ENCODE data around the gene PTGER3.

PTGER3 gene

DNA sequence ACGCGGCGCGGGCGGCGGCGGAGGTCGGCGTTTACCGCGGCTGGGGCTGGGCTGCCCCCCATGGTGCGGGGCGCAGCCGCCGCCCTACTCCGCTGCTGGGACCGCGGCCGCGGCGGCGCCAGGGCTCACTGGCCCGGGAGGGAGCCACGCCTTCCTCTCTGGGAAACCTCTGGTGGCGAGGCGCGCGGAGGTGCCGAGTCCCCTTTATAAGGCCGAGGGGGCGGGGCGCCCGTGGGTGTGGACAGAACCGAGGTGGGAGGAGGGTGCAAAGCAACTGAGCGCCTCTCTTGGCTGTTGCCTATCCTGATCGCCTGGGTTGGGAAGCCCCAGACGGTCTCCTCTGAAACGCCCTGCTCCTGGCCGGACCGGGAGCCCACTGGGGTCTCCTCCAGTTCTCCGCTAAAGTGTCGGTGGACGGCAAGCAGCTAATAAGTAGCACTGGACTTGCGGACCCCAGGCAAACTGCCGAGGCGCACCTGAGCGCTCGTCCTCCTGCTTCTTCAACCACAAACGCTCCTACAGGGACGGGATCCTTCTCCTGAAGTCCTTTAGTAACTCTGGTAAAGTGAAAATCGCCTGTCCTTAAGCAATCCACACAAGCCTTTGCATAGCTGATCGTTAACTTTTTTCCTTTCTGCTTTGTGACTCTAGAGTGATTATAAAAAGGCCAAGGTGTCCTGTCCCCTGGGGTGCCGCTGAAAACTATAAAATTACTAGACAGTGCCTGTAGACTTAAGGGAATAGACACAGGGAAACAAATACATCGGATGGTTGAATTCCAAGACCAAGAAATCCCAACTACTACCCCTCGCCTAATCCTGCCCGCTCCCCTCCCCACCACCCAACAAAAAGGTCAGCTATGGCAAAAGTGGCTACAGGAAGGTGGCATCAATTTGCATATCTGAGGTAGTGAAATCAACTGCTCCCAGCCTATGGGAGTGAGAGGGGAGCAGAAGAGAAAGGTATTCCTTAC, at the start of gene PTGER3:
TSS of gene PTGER3 (minus strand) at position 182 of the 973 bp plus-strand sequence. CDS start 239 bp downstream, outside the sequence.
- peak within 1 kb of the TSS; percentile 5 for H3K4me3 ChIP-seq (ENCODE audit: low read depth, low read length)
- TF ChIP-seq, protein P1, sequence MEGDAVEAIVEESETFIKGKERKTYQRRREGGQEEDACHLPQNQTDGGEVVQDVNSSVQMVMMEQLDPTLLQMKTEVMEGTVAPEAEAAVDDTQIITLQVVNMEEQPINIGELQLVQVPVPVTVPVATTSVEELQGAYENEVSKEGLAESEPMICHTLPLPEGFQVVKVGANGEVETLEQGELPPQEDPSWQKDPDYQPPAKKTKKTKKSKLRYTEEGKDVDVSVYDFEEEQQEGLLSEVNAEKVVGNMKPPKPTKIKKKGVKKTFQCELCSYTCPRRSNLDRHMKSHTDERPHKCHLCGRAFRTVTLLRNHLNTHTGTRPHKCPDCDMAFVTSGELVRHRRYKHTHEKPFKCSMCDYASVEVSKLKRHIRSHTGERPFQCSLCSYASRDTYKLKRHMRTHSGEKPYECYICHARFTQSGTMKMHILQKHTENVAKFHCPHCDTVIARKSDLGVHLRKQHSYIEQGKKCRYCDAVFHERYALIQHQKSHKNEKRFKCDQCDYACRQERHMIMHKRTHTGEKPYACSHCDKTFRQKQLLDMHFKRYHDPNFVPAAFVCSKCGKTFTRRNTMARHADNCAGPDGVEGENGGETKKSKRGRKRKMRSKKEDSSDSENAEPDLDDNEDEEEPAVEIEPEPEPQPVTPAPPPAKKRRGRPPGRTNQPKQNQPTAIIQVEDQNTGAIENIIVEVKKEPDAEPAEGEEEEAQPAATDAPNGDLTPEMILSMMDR (IDR thresholded peaks at IDR 0.05; ENCODE audit: borderline replicate concordance, insufficient read depth, low read depth, low read length), result no peak

DNA sequence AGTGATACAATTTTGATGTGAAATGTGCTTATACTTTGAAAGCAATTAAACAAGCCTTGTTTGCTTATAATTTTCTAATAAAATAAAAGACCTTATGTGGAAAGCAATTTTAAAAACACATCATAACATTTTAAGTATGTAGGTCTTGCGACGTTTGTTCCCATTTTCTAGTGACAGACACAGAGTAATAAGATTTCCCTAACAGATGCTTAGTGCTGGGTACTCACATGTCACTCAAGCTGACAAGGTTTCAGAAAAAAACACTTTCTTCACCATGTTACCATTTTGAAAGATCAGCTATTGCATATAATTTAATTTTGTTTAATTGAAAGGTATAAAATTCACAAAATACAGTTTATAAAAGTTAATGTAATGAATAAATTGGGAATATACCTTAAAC, 47.3 kb upstream of the PTGER3 start:
- no peak overlapping the region for H3K4me3 ChIP-seq (ENCODE audit: low read depth, low read length)
- TF ChIP-seq, protein P1 (IDR thresholded peaks at IDR 0.05; ENCODE audit: borderline replicate concordance, insufficient read depth, low read depth, low read length), result no peak

DNA sequence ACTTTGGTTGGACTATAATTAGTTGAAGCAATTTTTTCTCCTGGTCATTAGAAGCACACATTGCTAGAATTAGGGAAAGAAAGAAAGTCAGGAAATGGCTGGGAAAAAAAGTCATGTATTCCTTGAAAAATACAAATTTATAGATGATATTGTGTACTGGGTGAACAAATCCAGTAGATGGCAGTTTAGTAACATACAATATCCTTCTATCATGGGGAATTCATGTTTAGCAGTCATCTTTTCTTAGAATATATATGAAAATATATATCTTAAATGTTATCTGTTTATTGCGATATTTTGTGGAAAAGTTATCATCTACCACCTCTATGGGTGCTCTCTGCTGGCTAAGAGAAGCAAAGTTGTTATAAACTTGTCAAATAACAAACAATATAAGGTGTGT, 46.3 kb upstream of the PTGER3 start:
- no peak overlapping the region for H3K4me3 ChIP-seq (ENCODE audit: low read depth, low read length)
- TF ChIP-seq, protein P1 (IDR thresholded peaks at IDR 0.05; ENCODE audit: borderline replicate concordance, insufficient read depth, low read depth, low read length), result no peak

DNA sequence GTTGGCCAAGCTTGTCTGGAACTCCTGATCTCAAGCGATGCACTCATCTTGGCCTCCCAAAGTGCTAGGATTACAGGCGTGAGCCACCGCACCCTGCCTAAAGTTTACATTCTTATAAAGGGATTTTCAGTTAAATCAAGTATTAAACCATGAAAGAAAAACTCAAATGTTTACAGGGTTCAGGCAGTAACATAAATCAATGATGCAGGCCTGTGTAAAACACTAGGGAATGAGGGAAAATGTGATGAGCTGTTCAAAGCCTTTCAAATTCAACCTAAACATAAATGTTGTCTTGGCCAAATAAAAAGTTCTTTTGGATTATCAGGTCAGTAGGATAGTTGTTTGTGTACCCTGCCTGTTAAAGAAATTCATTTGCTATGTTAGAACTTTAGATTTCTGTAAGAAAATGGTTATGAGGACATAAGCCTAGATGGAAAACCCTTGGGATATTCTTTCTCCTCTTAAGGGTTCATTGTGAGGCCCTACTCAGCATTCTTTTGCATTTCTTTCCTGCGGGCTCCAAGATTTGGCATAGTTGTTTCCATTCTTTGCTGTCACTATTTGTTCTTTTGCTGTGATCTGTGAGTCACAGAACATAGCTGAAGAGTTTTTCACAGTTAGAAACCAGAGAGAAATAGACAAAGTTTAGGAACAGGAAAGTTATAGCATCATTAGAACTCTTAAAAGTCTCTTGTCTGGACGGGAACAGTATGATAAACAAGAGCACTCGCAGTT, 42.1 kb upstream of the PTGER3 start:
- TF ChIP-seq, protein P1 (IDR thresholded peaks at IDR 0.05; ENCODE audit: borderline replicate concordance, insufficient read depth, low read depth, low read length), result no peak
- H3K4me3 ChIP-seq (ENCODE audit: low read depth, low read length), result no peak overlapping the region

DNA sequence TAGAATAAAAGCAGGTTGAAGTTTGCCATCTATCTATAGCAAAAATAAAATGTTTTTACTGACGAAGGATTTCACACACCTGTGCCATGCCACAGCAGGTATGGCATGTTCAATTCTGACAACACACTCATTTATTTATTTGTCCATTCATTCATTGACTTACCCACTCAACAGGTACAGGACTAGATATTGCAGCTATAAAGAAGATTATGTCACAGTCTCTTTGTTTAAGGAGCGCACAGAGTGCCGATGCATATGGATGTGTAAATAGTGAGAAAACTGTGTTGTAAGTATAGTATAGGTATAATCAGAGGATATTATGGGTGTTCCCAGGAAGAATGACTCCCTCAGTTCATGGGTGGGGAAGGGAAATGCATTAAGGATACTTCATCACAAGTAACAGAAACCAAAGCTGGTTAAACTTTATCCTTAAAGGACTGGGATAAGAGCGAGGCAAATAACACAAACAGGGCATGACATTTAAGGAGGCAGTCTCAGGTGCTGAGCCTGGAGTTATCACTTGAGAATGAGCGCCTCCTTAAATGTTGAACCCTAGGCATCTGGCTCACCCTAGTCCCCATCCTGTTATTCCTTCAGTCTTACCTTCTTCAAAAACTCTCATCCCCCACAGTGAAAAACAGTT, 41.1 kb upstream of the PTGER3 start:
- TF ChIP-seq, protein P1 (IDR thresholded peaks at IDR 0.05; ENCODE audit: borderline replicate concordance, insufficient read depth, low read depth, low read length), result no peak
- no peak overlapping the region for H3K4me3 ChIP-seq (ENCODE audit: low read depth, low read length)

DNA sequence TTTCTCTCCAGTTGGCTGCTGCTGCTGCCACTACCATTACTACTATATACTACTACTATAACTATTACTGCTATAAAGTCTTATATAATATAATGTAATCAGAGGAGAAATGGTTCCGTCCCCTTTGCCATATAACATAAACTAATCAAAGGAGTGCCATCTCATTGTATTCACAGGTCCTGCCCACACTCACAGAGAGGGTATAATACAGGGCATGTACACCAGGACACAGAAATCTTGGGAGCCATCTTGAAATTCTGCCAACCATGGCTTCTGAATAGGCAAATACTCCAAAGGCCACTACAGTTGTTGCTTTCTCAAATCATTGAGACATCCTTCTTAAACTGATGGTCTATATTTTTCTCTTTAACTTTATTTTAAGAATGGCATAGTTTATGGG, 40.1 kb upstream of the PTGER3 start:
- H3K4me3 ChIP-seq (ENCODE audit: low read depth, low read length), result no peak overlapping the region
- TF ChIP-seq, protein P1 (IDR thresholded peaks at IDR 0.05; ENCODE audit: borderline replicate concordance, insufficient read depth, low read depth, low read length), result no peak

All from GM12875 (cell line).